HG03175 (cell line): ENCODE results near the gene TRAPPC6A.

ENCODE experiments used
- ATAC-seq: cut with Tn5 transposase; IDR thresholded peaks from one replicate; pipeline ENCODE4 v1.9.1; 2021; ENCODE audit warnings: mild to moderate bottlenecking, moderate library complexity; ENCODE audit not compliant: unreplicated experiment

Gene TRAPPC6A

GRCh38 chr19:45150180-45150579, 27.9 kb downstream of the TRAPPC6A start:
- ATAC-seq, result no peak

GRCh38 chr19:45149129-45149528, 28.9 kb downstream of the TRAPPC6A start:
- no peak for ATAC-seq

- no peak for ATAC-seq
Measured at GRCh38 chr19:45147835-45148676, 30.0 kb downstream of the TRAPPC6A start.

GRCh38 chr19:45146741-45147205, 31.3 kb downstream of the TRAPPC6A start:
- no peak for ATAC-seq

GRCh38 chr19:45146251-45146650, 31.8 kb downstream of the TRAPPC6A start:
- ATAC-seq, result no peak

- ATAC-seq, result no peak
Measured at GRCh38 chr19:45145270-45146189, 32.5 kb downstream of the TRAPPC6A start.

- ATAC-seq, result no peak
Measured at GRCh38 chr19:45144431-45145269, 33.4 kb downstream of the TRAPPC6A start.

GRCh38 chr19:45142726-45143110, 35.3 kb downstream of the TRAPPC6A start:
- ATAC-seq, result no peak

GRCh38 chr19:45142016-45142725, 35.9 kb downstream of the TRAPPC6A start:
- no peak for ATAC-seq

- ATAC-seq, result no peak
Measured at GRCh38 chr19:45141203-45141900, 36.7 kb downstream of the TRAPPC6A start.

- no peak for ATAC-seq
Measured at GRCh38 chr19:45140533-45140932, 37.5 kb downstream of the TRAPPC6A start.

GRCh38 chr19:45140144-45140503, 37.9 kb downstream of the TRAPPC6A start:
- no peak for ATAC-seq

GRCh38 chr19:45139286-45140143, 38.5 kb downstream of the TRAPPC6A start:
- ATAC-seq, result no peak

GRCh38 chr19:45138303-45138751, 39.7 kb downstream of the TRAPPC6A start:
- no peak for ATAC-seq

- peak; percentile 76 for ATAC-seq
Measured at GRCh38 chr19:45137179-45137761, 40.8 kb downstream of the TRAPPC6A start.

GRCh38 chr19:45136507-45137178, 41.4 kb downstream of the TRAPPC6A start:
- peak; percentile 26 for ATAC-seq

- no peak for ATAC-seq
Measured at GRCh38 chr19:45135176-45135885, 42.7 kb downstream of the TRAPPC6A start.
